HEK293 (cell line): ENCODE measurements around the gene SLFN12L.

Experiments
- CTCF ChIA-PET: fragments of 350-600 bp; formaldehyde crosslinking; extraction: SDS; loops from one replicate; lab custom pipeline; 2021; ENCODE audit warnings: antibody characterized with exemption; lab: Yijun Ruan, JAX
- POLR2A ChIA-PET: fragments of 300-600 bp; formaldehyde crosslinking; extraction: SDS; loops from one replicate; lab custom pipeline; 2020; ENCODE audit warnings: antibody characterized with exemption, inconsistent platforms; lab: Yijun Ruan, JAX
- H3K27ac ChIP-seq: fragments of 200-500 bp; sonication (Bioruptor generic); 2 replicates; pipeline ENCODE4 v1.5.1; 2014; ENCODE audit warnings: low read depth, low read length, control low read depth, inconsistent platforms; ENCODE audit errors: extremely low read depth
- H3K36me3 ChIP-seq, 2 experiments: fragments of 200-500 bp in 1 of 2; sonication (Bioruptor generic) in 1 of 2; 1 replicate in 1 of 2; 2 replicates in 1 of 2; pipeline ENCODE4 v1.5.1; 2014 to 2017; ENCODE audit warnings: inconsistent platforms in 2 of 2, low read length in 2 of 2; ENCODE audit not compliant: control insufficient read depth in 2 of 2, insufficient read depth in 1 of 2
- H3K4me1 ChIP-seq: fragments of 200-500 bp; sonication (Bioruptor generic); 2 replicates; pipeline ENCODE4 v1.5.1; 2014; ENCODE audit warnings: mild to moderate bottlenecking, low read length, inconsistent platforms; ENCODE audit not compliant: control insufficient read depth, insufficient read depth
- H3K4me3 ChIP-seq: 2 replicates; pipeline ENCODE4 v1.5.1; 2011; ENCODE audit warnings: low read depth, mild to moderate bottlenecking, control low read depth, low read length, moderate library complexity
- H3K9me3 ChIP-seq: fragments of 200-500 bp; sonication (Bioruptor generic); 2 replicates; pipeline ENCODE4 v1.5.1; 2014; ENCODE audit warnings: low read depth, low read length, inconsistent platforms; ENCODE audit not compliant: control insufficient read depth, insufficient read depth
- GLI4 ChIP-seq: fragments of 450-650 bp; formaldehyde crosslinking; IDR thresholded peaks from 2 replicates; pipeline ENCODE4 v1.5.1; 2016; ENCODE audit warnings: missing biosample characterization, missing genetic modification characterization
- MZF1 ChIP-seq: fragments of 450-650 bp; formaldehyde crosslinking; IDR thresholded peaks from 2 replicates; pipeline ENCODE4 v1.5.1; 2017; ENCODE audit warnings: missing biosample characterization, missing genetic modification characterization, borderline replicate concordance
- SALL2 ChIP-seq: fragments of 450-650 bp; formaldehyde crosslinking; IDR thresholded peaks from 2 replicates; pipeline ENCODE4 v1.5.0; 2017; ENCODE audit warnings: missing biosample characterization, mild to moderate bottlenecking, missing genetic modification characterization, borderline replicate concordance
- SETDB1 ChIP-seq: IDR thresholded peaks from one replicate; pipeline ENCODE4 v1.6.1; 2017; ENCODE audit warnings: mild to moderate bottlenecking, low read length, moderate library complexity, mixed read lengths; ENCODE audit not compliant: insufficient read length
- WT1 ChIP-seq: fragments of 450-650 bp; formaldehyde crosslinking; IDR thresholded peaks from 2 replicates; pipeline ENCODE4 v1.5.1; 2016; ENCODE audit warnings: missing biosample characterization, missing genetic modification characterization
- ZBTB1 ChIP-seq: fragments of 450-650 bp; formaldehyde crosslinking; IDR thresholded peaks from 2 replicates; pipeline ENCODE4 v1.5.1; 2016; ENCODE audit warnings: missing biosample characterization, missing genetic modification characterization
- ZBTB10 ChIP-seq: fragments of 450-650 bp; formaldehyde crosslinking; IDR thresholded peaks from 2 replicates; pipeline ENCODE4 v1.5.1; 2016; ENCODE audit warnings: missing biosample characterization, missing genetic modification characterization
- ZBTB49 ChIP-seq: fragments of 450-650 bp; formaldehyde crosslinking; IDR thresholded peaks from 2 replicates; pipeline ENCODE4 v1.5.1; 2016; ENCODE audit warnings: missing biosample characterization, missing genetic modification characterization, low read depth
- ZBTB8A ChIP-seq: fragments of 450-650 bp; formaldehyde crosslinking; IDR thresholded peaks from 2 replicates; pipeline ENCODE4 v1.5.1; 2016; ENCODE audit warnings: missing biosample characterization, missing genetic modification characterization
- ZEB2 ChIP-seq: fragments of 450-650 bp; formaldehyde crosslinking; IDR thresholded peaks from 2 replicates; pipeline ENCODE4 v1.5.1; 2016; ENCODE audit warnings: missing biosample characterization, missing genetic modification characterization
- ZFP3 ChIP-seq: fragments of 450-650 bp; formaldehyde crosslinking; IDR thresholded peaks from 2 replicates; pipeline ENCODE4 v1.5.1; 2016; ENCODE audit warnings: low read depth, missing biosample characterization, missing genetic modification characterization
- ZIC2 ChIP-seq: fragments of 450-650 bp; formaldehyde crosslinking; IDR thresholded peaks from 2 replicates; pipeline ENCODE4 v1.5.1; 2016; ENCODE audit warnings: missing biosample characterization, missing genetic modification characterization
- ZNF112 ChIP-seq: fragments of 450-650 bp; formaldehyde crosslinking; IDR thresholded peaks from 2 replicates; pipeline ENCODE4 v1.5.0; 2017; ENCODE audit warnings: missing biosample characterization, missing genetic modification characterization
- ZNF138 ChIP-seq: fragments of 450-650 bp; formaldehyde crosslinking; IDR thresholded peaks from 2 replicates; pipeline ENCODE4 v1.5.1; 2016; ENCODE audit warnings: missing biosample characterization, missing genetic modification characterization, borderline replicate concordance
- ZNF18 ChIP-seq: fragments of 450-650 bp; formaldehyde crosslinking; IDR thresholded peaks from 2 replicates; pipeline ENCODE4 v1.5.1; 2016; ENCODE audit warnings: missing biosample characterization, missing genetic modification characterization
- ZNF19 ChIP-seq: fragments of 450-650 bp; formaldehyde crosslinking; IDR thresholded peaks from 2 replicates; pipeline ENCODE4; 2016; ENCODE audit warnings: missing biosample characterization, missing genetic modification characterization, low read depth
- ZNF211 ChIP-seq: fragments of 450-650 bp; formaldehyde crosslinking; IDR thresholded peaks from 2 replicates; pipeline ENCODE4 v1.5.1; 2016; ENCODE audit warnings: low read depth, missing biosample characterization, missing genetic modification characterization
- ZNF366 ChIP-seq: fragments of 450-650 bp; formaldehyde crosslinking; conservative IDR thresholded peaks from 2 replicates; pipeline ENCODE4 v1.5.1; 2016; ENCODE audit warnings: missing biosample characterization, missing genetic modification characterization
- ZNF48 ChIP-seq: fragments of 450-650 bp; formaldehyde crosslinking; IDR thresholded peaks from 2 replicates; pipeline ENCODE4 v1.5.1; 2016; ENCODE audit warnings: missing biosample characterization, missing genetic modification characterization
- ZNF558 ChIP-seq: fragments of 450-650 bp; formaldehyde crosslinking; IDR thresholded peaks from 2 replicates; pipeline ENCODE4 v1.5.1; 2016; ENCODE audit warnings: missing biosample characterization, missing genetic modification characterization
- ZNF624 ChIP-seq: fragments of 450-650 bp; formaldehyde crosslinking; IDR thresholded peaks from 2 replicates; pipeline ENCODE4 v1.5.1; 2017; ENCODE audit warnings: missing biosample characterization, missing genetic modification characterization
- ZNF626 ChIP-seq: fragments of 450-650 bp; sonication (Bioruptor Pico); formaldehyde crosslinking; IDR thresholded peaks from 2 replicates; pipeline ENCODE4 v1.5.1; 2018; ENCODE audit warnings: missing biosample characterization, missing genetic modification characterization, inconsistent platforms
- ZNF76 ChIP-seq: fragments of 450-650 bp; formaldehyde crosslinking; IDR thresholded peaks from 2 replicates; pipeline ENCODE4; 2016; ENCODE audit warnings: low read depth, missing biosample characterization, missing genetic modification characterization, borderline replicate concordance
- ZNF777 ChIP-seq: fragments of 450-650 bp; formaldehyde crosslinking; IDR thresholded peaks from 2 replicates; pipeline ENCODE4 v1.5.1; 2017; ENCODE audit warnings: missing biosample characterization, missing genetic modification characterization, borderline replicate concordance
- TF ChIP-seq, protein P1 (sequence below): fragments of 450-650 bp; formaldehyde crosslinking; IDR thresholded peaks from 2 replicates; pipeline ENCODE4 v1.5.1; 2016; ENCODE audit warnings: missing biosample characterization, missing genetic modification characterization
- TF ChIP-seq, protein P2 (sequence below): fragments of 450-650 bp; formaldehyde crosslinking; IDR thresholded peaks from 2 replicates; pipeline ENCODE4 v1.5.1; 2016; ENCODE audit warnings: missing biosample characterization, missing genetic modification characterization
- TF ChIP-seq, protein P3 (sequence below): fragments of 450-650 bp; IDR thresholded peaks from 2 replicates; pipeline ENCODE4 v1.5.1; 2018; ENCODE audit warnings: missing biosample characterization, missing genetic modification characterization

SLFN12L gene

DNA sequence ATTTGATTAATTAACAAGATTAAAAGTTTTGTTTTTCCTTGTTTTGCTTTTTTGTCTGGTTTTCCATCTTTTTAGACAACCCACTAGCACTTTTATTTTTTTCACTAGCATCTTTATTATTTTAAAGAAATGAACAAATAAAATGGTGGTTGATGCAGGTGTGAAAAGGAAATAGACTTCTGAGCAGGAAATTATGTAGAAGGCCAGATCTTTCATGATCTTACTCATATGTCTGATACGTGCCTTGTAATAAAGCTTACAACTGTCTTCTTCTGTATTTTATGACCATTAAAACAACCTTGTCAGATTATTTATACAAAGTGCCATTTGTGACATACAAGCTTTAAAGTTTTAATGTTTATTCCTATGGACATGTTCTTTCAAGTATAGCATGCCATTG, 6.3 kb downstream of the SLFN12L start (continued):
- TF ChIP-seq ZNF18 (tag by site-specific recombination), result no peak
- TF ChIP-seq GLI4, result no peak
- TF ChIP-seq ZBTB1 (tag by site-specific recombination), result no peak
- no peak for TF ChIP-seq ZBTB8A (tag by site-specific recombination)
- TF ChIP-seq ZNF366, result no peak
- TF ChIP-seq SETDB1, result no peak
- no peak for TF ChIP-seq WT1 (tag by site-specific recombination)
- no peak for TF ChIP-seq ZNF138 (tag by site-specific recombination)
- no peak for TF ChIP-seq ZNF777 (tag by site-specific recombination)
- TF ChIP-seq SALL2 (tag by site-specific recombination), result no peak
- TF ChIP-seq ZEB2, result no peak
- TF ChIP-seq ZIC2, result no peak

GRCh38 chr17:35529866-35530265, 7.6 kb downstream of the SLFN12L start:
- CTCF ChIA-PET, result interaction anchor here (0.7 to 1.4 kb wide), 3 partner anchors 8 to 217 kb away, joined by 3 to 5 read pairs (median 4); partner anchors contain the start of gene SLFN12L
- H3K4me1 ChIP-seq, result no peaks in the 10 kb centered on the region

More at GRCh38 chr17:35529866-35530265, 7.6 kb downstream of the SLFN12L start:
- H3K4me3 ChIP-seq, result no peak overlapping the region
- H3K36me3 ChIP-seq, result no peaks in the 10 kb centered on the region
- POLR2A ChIA-PET, result no interaction called here
- H3K9me3 ChIP-seq, result no peaks in the 10 kb centered on the region
- no peak for TF ChIP-seq ZBTB49
- no peak for TF ChIP-seq ZBTB8A (tag by site-specific recombination)
- no peak for TF ChIP-seq ZNF19 (tag by site-specific recombination)
- TF ChIP-seq ZNF76, result no peak
- TF ChIP-seq, protein P1, sequence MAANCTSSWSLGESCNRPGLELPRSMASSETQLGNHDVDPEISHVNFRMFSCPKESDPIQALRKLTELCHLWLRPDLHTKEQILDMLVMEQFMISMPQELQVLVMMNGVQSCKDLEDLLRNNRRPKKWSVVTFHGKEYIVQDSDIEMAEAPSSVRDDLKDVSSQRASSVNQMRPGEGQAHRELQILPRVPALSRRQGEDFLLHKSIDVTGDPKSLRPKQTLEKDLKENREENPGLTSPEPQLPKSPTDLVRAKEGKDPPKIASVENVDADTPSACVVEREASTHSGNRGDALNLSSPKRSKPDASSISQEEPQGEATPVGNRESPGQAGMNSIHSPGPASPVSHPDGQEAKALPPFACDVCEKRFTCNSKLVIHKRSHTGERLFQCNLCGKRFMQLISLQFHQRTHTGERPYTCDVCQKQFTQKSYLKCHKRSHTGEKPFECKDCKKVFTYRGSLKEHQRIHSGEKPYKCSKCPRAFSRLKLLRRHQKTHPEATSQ (tag by site-specific recombination), result no peak
- TF ChIP-seq ZNF366, result no peak
- TF ChIP-seq, protein P2, sequence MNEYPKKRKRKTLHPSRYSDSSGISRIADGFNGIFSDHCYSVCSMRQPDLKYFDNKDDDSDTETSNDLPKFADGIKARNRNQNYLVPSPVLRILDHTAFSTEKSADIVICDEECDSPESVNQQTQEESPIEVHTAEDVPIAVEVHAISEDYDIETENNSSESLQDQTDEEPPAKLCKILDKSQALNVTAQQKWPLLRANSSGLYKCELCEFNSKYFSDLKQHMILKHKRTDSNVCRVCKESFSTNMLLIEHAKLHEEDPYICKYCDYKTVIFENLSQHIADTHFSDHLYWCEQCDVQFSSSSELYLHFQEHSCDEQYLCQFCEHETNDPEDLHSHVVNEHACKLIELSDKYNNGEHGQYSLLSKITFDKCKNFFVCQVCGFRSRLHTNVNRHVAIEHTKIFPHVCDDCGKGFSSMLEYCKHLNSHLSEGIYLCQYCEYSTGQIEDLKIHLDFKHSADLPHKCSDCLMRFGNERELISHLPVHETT, result no peak
- no peak for TF ChIP-seq ZFP3 (tag by site-specific recombination)
- TF ChIP-seq SALL2 (tag by site-specific recombination), result no peak
- no peak for TF ChIP-seq ZNF112 (tag by site-specific recombination)
- TF ChIP-seq ZNF211, result no peak
- TF ChIP-seq ZNF624, result no peak
- TF ChIP-seq MZF1 (tag by site-specific recombination), result no peak
- TF ChIP-seq ZNF48 (tag by site-specific recombination), result no peak
- TF ChIP-seq, protein P3, sequence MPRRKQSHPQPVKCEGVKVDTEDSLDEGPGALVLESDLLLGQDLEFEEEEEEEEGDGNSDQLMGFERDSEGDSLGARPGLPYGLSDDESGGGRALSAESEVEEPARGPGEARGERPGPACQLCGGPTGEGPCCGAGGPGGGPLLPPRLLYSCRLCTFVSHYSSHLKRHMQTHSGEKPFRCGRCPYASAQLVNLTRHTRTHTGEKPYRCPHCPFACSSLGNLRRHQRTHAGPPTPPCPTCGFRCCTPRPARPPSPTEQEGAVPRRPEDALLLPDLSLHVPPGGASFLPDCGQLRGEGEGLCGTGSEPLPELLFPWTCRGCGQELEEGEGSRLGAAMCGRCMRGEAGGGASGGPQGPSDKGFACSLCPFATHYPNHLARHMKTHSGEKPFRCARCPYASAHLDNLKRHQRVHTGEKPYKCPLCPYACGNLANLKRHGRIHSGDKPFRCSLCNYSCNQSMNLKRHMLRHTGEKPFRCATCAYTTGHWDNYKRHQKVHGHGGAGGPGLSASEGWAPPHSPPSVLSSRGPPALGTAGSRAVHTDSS (tag by site-specific recombination), result no peak
- no peak for TF ChIP-seq ZNF626 (tag by site-specific recombination)
- TF ChIP-seq ZNF558 (tag by site-specific recombination), result no peak
- TF ChIP-seq ZBTB10 (tag by site-specific recombination), result no peak
- no peak overlapping the region for H3K27ac ChIP-seq
